Uterus (tissue), 2 donors: ENCODE measurements around the gene PTPN13.

Source experiments
- POLR2A ChIP-seq, 2 donors: fragments of 450-650 bp; IDR thresholded peaks; one replicate each; pipeline ENCODE4 v1.6.1; 2016; ENCODE audit warnings: antibody characterized with exemption in 2 of 2, mild to moderate bottlenecking in 1 of 2, moderate library complexity in 1 of 2
- TF ChIP-seq, protein P1 (sequence below), 4 experiments: fragments of 200-600 bp in 2 of 4; fragments of 450-650 bp in 2 of 4; sonication (generic) in 2 of 4; IDR thresholded peaks; one replicate each; pipeline ENCODE4 v1.5.1; 2016 to 2019; ENCODE audit warnings: antibody characterized with exemption in 4 of 4, mild to moderate bottlenecking in 2 of 4, moderate library complexity in 1 of 4

DNA sequence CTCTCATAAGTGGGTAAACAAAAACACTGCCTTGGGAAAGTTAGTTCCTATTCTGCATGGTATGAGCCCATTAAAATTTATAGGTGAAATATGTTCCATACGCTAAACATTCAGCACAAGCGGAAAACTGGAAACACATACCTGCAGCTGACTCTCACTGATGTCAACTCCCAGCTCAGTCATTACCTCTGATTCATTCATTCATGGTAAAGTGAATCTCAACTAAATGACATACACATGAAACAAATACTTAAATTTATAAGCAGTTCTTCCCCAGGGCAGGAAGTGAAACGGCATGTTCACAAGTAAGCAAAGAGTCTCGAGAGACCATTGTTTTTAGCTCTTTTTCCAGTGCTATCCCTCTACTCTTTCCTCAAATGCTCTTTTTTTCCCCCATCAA lies 253.5 kb downstream of the PTPN13 start:
- TF ChIP-seq POLR2A (IDR thresholded peaks at IDR 0.05): no peak
- TF ChIP-seq, protein P1, sequence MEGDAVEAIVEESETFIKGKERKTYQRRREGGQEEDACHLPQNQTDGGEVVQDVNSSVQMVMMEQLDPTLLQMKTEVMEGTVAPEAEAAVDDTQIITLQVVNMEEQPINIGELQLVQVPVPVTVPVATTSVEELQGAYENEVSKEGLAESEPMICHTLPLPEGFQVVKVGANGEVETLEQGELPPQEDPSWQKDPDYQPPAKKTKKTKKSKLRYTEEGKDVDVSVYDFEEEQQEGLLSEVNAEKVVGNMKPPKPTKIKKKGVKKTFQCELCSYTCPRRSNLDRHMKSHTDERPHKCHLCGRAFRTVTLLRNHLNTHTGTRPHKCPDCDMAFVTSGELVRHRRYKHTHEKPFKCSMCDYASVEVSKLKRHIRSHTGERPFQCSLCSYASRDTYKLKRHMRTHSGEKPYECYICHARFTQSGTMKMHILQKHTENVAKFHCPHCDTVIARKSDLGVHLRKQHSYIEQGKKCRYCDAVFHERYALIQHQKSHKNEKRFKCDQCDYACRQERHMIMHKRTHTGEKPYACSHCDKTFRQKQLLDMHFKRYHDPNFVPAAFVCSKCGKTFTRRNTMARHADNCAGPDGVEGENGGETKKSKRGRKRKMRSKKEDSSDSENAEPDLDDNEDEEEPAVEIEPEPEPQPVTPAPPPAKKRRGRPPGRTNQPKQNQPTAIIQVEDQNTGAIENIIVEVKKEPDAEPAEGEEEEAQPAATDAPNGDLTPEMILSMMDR (IDR thresholded peaks at IDR 0.05): no peak
